ENCODE data around the gene LRRC9. TPM values are rescaled to one million over a fixed set of nuclear protein-coding genes. Genes with fewer than 3 reads are reported as not detected.

Gene LRRC9
- total and polyA plus RNA-seq, 2 donors from 2014 or later: not detected

DNA sequence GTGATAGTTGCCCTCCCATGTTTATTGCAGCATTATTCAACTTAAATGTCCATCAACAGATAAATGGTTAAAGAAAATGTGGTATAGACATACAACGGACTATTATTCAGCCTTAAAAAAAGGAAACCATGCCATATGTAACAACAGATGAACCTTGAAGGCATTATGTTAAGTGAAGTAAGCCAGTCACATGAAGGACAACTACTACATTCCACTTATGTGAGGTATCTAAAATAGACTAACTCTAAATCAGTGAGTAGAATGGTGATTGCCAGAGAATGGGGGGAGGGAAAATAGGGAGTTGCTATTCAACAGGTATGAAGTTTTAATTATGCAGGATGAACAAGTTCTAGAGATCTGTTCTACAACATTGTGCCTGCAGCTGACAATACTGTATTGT is 181.8 kb downstream of the LRRC9 start:
- intact Hi-C loops (cut with DNase I): no loop called here

GRCh38 chr14:60102389-60102788 is 182.4 kb downstream of the LRRC9 start:
- Histone ChIP-seq H3K9ac (ENCODE audit: low read length in 3 of 3) (no peak overlapping the region), H3K36me3 (ENCODE audit: control insufficient read depth in 2 of 3, insufficient read depth in 3 of 3, low read length in 3 of 3) (peaks cover 0 to 6% (median 0%) of the 10 kb centered on the region in 3 donors)

More for the DNA sequence above, 181.8 kb downstream of the LRRC9 start:
- FAIRE-seq (no peak), DNase-seq (no peak)
- no peak overlapping the region for H3K4me3 ChIP-seq (ENCODE audit: low read length in 3 of 3)
- peaks cover 0 to 3% (median 0%) of the 10 kb centered on the region in 3 donors for H3K4me1 ChIP-seq (ENCODE audit: control insufficient read depth in 2 of 3, insufficient read depth in 2 of 3, low read depth in 1 of 3, low read length in 3 of 3)
- H3K9ac ChIP-seq (ENCODE audit: low read length in 3 of 3): no peak overlapping the region
- peaks cover 0 to 6% (median 0%) of the 10 kb centered on the region in 3 donors for H3K36me3 ChIP-seq (ENCODE audit: control insufficient read depth in 2 of 3, insufficient read depth in 3 of 3, low read length in 3 of 3)
- TF ChIP-seq, protein P1, sequence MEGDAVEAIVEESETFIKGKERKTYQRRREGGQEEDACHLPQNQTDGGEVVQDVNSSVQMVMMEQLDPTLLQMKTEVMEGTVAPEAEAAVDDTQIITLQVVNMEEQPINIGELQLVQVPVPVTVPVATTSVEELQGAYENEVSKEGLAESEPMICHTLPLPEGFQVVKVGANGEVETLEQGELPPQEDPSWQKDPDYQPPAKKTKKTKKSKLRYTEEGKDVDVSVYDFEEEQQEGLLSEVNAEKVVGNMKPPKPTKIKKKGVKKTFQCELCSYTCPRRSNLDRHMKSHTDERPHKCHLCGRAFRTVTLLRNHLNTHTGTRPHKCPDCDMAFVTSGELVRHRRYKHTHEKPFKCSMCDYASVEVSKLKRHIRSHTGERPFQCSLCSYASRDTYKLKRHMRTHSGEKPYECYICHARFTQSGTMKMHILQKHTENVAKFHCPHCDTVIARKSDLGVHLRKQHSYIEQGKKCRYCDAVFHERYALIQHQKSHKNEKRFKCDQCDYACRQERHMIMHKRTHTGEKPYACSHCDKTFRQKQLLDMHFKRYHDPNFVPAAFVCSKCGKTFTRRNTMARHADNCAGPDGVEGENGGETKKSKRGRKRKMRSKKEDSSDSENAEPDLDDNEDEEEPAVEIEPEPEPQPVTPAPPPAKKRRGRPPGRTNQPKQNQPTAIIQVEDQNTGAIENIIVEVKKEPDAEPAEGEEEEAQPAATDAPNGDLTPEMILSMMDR (IDR thresholded peaks at IDR 0.05; ENCODE audit: borderline replicate concordance, extremely low read depth, insufficient read depth): no peak
- H3K27ac ChIP-seq (ENCODE audit: low read depth in 2 of 2, low read length in 2 of 2): no peak overlapping the region
- no peaks in the 10 kb centered on the region for H3K27me3 ChIP-seq (ENCODE audit: control insufficient read depth, insufficient read depth, low read length)
- no peaks in the 10 kb centered on the region for H3K9me3 ChIP-seq (ENCODE audit: control insufficient read depth in 2 of 3, insufficient read depth in 1 of 3, low read length in 3 of 3)

GRCh38 chr14:60106339-60106738 is 186.4 kb downstream of the LRRC9 start:
- no peak for FAIRE-seq

More at GRCh38 chr14:60102389-60102788, 182.4 kb downstream of the LRRC9 start:
- Histone ChIP-seq H3K9me3 (ENCODE audit: control insufficient read depth in 2 of 3, insufficient read depth in 1 of 3, low read length in 3 of 3) (no peaks in the 10 kb centered on the region), H3K27me3 (ENCODE audit: control insufficient read depth, insufficient read depth, low read length) (no peaks in the 10 kb centered on the region), H3K4me1 (ENCODE audit: control insufficient read depth in 2 of 3, insufficient read depth in 2 of 3, low read depth in 1 of 3, low read length in 3 of 3) (peaks cover 0 to 3% (median 0%) of the 10 kb centered on the region in 3 donors), H3K4me3 (ENCODE audit: low read length in 3 of 3) (no peak overlapping the region), H3K27ac (ENCODE audit: low read depth in 2 of 2, low read length in 2 of 2) (no peak overlapping the region)
- intact Hi-C loops (cut with DNase I): no loop called here
- no peak for FAIRE-seq
- TF ChIP-seq, protein P1 (IDR thresholded peaks at IDR 0.05; ENCODE audit: borderline replicate concordance, extremely low read depth, insufficient read depth): no peak
- DNase-seq: no peak

More at GRCh38 chr14:60106339-60106738, 186.4 kb downstream of the LRRC9 start:
- no peak for DNase-seq
- Histone ChIP-seq H3K4me1 (ENCODE audit: control insufficient read depth in 2 of 3, insufficient read depth in 2 of 3, low read depth in 1 of 3, low read length in 3 of 3) (peaks cover 0 to 3% (median 0%) of the 10 kb centered on the region in 3 donors), H3K27ac (ENCODE audit: low read depth in 2 of 2, low read length in 2 of 2) (no peak overlapping the region), H3K4me3 (ENCODE audit: low read length in 3 of 3) (no peak overlapping the region), H3K36me3 (ENCODE audit: control insufficient read depth in 2 of 3, insufficient read depth in 3 of 3, low read length in 3 of 3) (peaks cover 0 to 3% (median 0%) of the 10 kb centered on the region in 3 donors), H3K9ac (ENCODE audit: low read length in 3 of 3) (no peak overlapping the region), H3K9me3 (ENCODE audit: control insufficient read depth in 2 of 3, insufficient read depth in 1 of 3, low read length in 3 of 3) (no peaks in the 10 kb centered on the region), H3K27me3 (ENCODE audit: control insufficient read depth, insufficient read depth, low read length) (no peaks in the 10 kb centered on the region)
- TF ChIP-seq, protein P1 (IDR thresholded peaks at IDR 0.05; ENCODE audit: borderline replicate concordance, extremely low read depth, insufficient read depth): no peak
- intact Hi-C loops (cut with DNase I): no loop called here
